ENCODE results near the gene ARFGAP1.

ARFGAP1 gene

DNA sequence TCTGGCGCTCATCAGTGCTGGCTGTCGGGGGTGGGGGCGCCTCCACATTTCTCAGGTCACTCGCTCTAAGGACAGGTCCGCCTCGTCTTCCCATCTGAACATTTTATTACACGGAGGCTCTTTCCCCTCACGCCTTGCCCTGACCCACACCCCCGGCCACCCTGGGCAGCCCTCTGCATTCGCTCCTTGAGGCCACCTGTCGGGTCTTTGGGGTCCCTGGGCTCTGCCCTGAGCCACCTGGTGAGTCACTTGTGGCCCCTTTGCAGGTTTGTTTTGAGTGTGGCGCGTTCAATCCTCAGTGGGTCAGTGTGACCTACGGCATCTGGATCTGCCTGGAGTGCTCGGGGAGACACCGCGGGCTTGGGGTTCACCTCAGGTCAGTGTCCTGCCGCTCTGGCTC, 3.2 kb downstream of the ARFGAP1 start:
- TF ChIP-seq, protein P1, sequence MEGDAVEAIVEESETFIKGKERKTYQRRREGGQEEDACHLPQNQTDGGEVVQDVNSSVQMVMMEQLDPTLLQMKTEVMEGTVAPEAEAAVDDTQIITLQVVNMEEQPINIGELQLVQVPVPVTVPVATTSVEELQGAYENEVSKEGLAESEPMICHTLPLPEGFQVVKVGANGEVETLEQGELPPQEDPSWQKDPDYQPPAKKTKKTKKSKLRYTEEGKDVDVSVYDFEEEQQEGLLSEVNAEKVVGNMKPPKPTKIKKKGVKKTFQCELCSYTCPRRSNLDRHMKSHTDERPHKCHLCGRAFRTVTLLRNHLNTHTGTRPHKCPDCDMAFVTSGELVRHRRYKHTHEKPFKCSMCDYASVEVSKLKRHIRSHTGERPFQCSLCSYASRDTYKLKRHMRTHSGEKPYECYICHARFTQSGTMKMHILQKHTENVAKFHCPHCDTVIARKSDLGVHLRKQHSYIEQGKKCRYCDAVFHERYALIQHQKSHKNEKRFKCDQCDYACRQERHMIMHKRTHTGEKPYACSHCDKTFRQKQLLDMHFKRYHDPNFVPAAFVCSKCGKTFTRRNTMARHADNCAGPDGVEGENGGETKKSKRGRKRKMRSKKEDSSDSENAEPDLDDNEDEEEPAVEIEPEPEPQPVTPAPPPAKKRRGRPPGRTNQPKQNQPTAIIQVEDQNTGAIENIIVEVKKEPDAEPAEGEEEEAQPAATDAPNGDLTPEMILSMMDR (IDR thresholded peaks at IDR 0.05; ENCODE audit: poor library complexity, severe bottlenecking): no peak
- ATAC-seq (ENCODE audit: low read depth) (no peak), DNase-seq (ENCODE audit: low spot score) (no peak)
- H3K27ac ChIP-seq (ENCODE audit: poor library complexity, severe bottlenecking): no peak overlapping the region
- peaks cover 66% of the 10 kb centered on the region for H3K36me3 ChIP-seq (ENCODE audit: low read depth)
- H3K27me3 ChIP-seq (ENCODE audit: insufficient read depth, poor library complexity, severe bottlenecking): no peaks in the 10 kb centered on the region
- H3K9me3 ChIP-seq (ENCODE audit: severe bottlenecking): no peaks in the 10 kb centered on the region
- H3K4me3 ChIP-seq (ENCODE audit: severe bottlenecking): no peak overlapping the region
- peaks cover 9% of the 10 kb centered on the region for H3K4me1 ChIP-seq (ENCODE audit: insufficient read depth, poor library complexity, severe bottlenecking)

DNA sequence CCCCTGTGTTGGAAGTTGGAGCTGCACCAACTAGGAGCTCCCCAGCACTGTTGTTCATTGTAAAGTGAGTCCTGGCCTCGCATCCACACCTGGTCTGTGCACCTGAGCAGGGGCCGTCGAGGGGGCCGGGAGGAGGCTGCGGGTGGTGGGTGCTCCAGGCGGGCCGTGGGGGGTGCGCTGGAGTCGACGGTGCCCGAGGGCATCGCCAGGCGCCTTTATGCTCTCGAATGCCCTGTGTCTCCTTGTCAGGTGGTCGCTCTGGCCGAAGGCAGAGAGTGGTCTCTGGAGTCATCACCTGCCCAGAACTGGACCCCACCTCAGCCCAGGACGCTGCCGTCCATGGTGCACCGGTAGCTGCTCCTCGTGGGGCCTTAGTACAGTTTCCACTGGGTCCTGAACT, 4.3 kb downstream of the ARFGAP1 start:
- DNase-seq (ENCODE audit: low spot score): no peak
- no peak overlapping the region for H3K27ac ChIP-seq (ENCODE audit: poor library complexity, severe bottlenecking)
- TF ChIP-seq, protein P1 (IDR thresholded peaks at IDR 0.05; ENCODE audit: poor library complexity, severe bottlenecking): no peak
- no peak for ATAC-seq (ENCODE audit: low read depth)
- no peaks in the 10 kb centered on the region for H3K27me3 ChIP-seq (ENCODE audit: insufficient read depth, poor library complexity, severe bottlenecking)
- peaks cover 6% of the 10 kb centered on the region for H3K4me1 ChIP-seq (ENCODE audit: insufficient read depth, poor library complexity, severe bottlenecking)
- H3K9me3 ChIP-seq (ENCODE audit: severe bottlenecking): no peaks in the 10 kb centered on the region
- H3K4me3 ChIP-seq (ENCODE audit: severe bottlenecking): no peak overlapping the region
- peaks cover 74% of the 10 kb centered on the region for H3K36me3 ChIP-seq (ENCODE audit: low read depth)

DNA sequence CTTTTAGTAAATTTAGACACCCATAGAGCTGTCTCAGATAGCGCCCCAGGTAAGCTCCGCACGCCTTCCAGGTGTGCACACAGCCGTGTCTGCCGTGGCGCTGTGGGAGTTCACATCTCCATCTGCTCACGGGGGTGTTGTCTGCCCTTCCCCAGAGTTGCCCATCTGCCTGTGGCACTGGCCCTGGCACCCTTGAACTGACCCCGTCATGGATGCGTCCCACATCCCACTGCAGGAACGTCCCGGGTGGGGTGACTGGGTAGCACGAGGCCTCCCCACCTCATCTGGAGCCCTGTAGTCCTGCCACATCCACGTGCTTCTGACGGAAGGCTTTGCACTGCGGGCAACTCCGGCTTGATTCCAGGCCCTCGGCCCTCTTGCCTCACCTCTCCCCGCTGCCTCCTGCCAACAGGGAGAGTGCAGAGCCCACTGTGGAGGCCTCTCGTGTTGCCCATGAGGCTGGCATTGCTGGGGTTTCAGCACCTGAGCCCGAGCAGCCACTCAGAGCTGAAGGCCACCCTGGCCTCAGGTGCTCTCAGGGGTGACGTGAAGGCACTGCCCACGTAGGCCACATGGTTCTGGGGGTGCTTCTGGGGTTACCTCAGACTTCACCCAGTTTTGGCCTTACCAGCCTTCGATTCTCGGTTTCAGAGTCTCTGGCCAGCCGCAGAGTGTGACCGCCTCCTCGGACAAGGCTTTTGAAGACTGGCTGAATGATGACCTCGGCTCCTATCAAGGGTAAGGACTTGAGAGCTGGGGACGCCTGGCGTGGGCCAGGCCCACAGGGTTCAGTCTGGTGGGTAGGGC, 5.1 kb downstream of the ARFGAP1 start:
- TF ChIP-seq, protein P1 (IDR thresholded peaks at IDR 0.05; ENCODE audit: poor library complexity, severe bottlenecking): no peak
- Histone ChIP-seq H3K4me1 (ENCODE audit: insufficient read depth, poor library complexity, severe bottlenecking) (peaks cover 6% of the 10 kb centered on the region), H3K36me3 (ENCODE audit: low read depth) (peaks cover 81% of the 10 kb centered on the region)

DNA sequence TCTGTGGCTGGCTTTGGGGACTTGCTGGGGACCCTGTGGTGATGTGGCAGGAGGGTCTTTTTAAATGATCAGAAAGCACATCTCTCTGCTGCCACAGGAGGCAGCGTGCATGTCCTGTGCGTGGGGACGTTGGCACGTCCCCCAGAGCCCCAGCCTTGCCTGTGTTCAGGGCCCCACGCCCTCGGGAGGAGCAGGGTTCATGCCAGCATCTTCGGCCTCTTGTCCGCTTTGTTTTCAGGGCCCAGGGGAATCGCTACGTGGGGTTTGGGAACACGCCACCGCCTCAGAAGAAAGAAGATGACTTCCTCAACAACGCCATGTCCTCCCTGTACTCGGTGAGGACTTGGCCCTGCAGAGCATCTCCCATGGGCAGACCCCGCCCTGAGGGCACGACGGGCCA, 6.0 kb downstream of the ARFGAP1 start:
- peaks cover 91% of the 10 kb centered on the region for H3K36me3 ChIP-seq (ENCODE audit: low read depth)

More for the DNA sequence above, 5.1 kb downstream of the ARFGAP1 start:
- Histone ChIP-seq H3K9me3 (ENCODE audit: severe bottlenecking) (no peaks in the 10 kb centered on the region), H3K27ac (ENCODE audit: poor library complexity, severe bottlenecking) (no peak overlapping the region), H3K27me3 (ENCODE audit: insufficient read depth, poor library complexity, severe bottlenecking) (no peaks in the 10 kb centered on the region), H3K4me3 (ENCODE audit: severe bottlenecking) (no peak overlapping the region)
- no peak for DNase-seq (ENCODE audit: low spot score)
- ATAC-seq (ENCODE audit: low read depth): no peak

More for the DNA sequence above, 6.0 kb downstream of the ARFGAP1 start:
- DNase-seq (ENCODE audit: low spot score) (peak; percentile 70), ATAC-seq (ENCODE audit: low read depth) (no peak)
- peaks cover 6% of the 10 kb centered on the region for H3K4me1 ChIP-seq (ENCODE audit: insufficient read depth, poor library complexity, severe bottlenecking)
- no peaks in the 10 kb centered on the region for H3K9me3 ChIP-seq (ENCODE audit: severe bottlenecking)
- H3K27me3 ChIP-seq (ENCODE audit: insufficient read depth, poor library complexity, severe bottlenecking): no peaks in the 10 kb centered on the region
- TF ChIP-seq, protein P1 (IDR thresholded peaks at IDR 0.05; ENCODE audit: poor library complexity, severe bottlenecking): no peak
- no peak overlapping the region for H3K4me3 ChIP-seq (ENCODE audit: severe bottlenecking)
- no peak overlapping the region for H3K27ac ChIP-seq (ENCODE audit: poor library complexity, severe bottlenecking)

All from RWPE2 (cell line).